IMR-90 (cell line): Measurements from ENCODE around the gene CFAP126. TPM values are rescaled to one million over a fixed set of nuclear protein-coding genes. Genes with fewer than 3 reads are reported as not detected.
"Not testable (repeated sequence)": the region's sequence is repeated elsewhere in the genome, so short reads cannot be mapped to it uniquely, and the experiment has no call there.

ENCODE experiments used
- ATAC-seq: fragments of 200-7000 bp; cut with Tn5 transposase; 2 replicates; pipeline ENCODE4 v1.9.1; 2020; ENCODE audit warnings: low read depth, mild to moderate bottlenecking, moderate library complexity
- BruUV-seq: library from RNA; stranded (reverse); fragments of 400-500 nt; replicated peaks from 2 replicates; lab custom pipeline; 2021; lab: Mats Ljungman, UMichigan
- CTCF ChIA-PET: fragments of 300-600 bp; formaldehyde crosslinking; extraction: SDS; loops from one replicate; lab custom pipeline; 2021; ENCODE audit warnings: antibody characterized with exemption; lab: Yijun Ruan, JAX
- POLR2A ChIA-PET: fragments of 300-600 bp; sonication (Branson Sonifier 250); formaldehyde crosslinking; loops from one replicate; lab custom pipeline; 2022; ENCODE audit warnings: antibody characterized with exemption; ENCODE audit not compliant: unreplicated experiment; lab: Charles Lee
- DNase-seq: peaks from one replicate; pipeline ENCODE4 v3.0.0; 2013
- H2AFZ ChIP-seq: replicated peaks from 2 replicates; pipeline ENCODE3; 2013; ENCODE audit warnings: low read length, mild to moderate bottlenecking; ENCODE audit not compliant: poor library complexity
- H2AK5ac ChIP-seq: 2 replicates; pipeline ENCODE4 v1.6.1; 2013; ENCODE audit warnings: low read depth, low read length, inconsistent platforms
- H2AK9ac ChIP-seq: replicated peaks from 2 replicates; pipeline ENCODE3; 2013; ENCODE audit warnings: mild to moderate bottlenecking, low read depth, low read length, moderate library complexity; ENCODE audit not compliant: poor library complexity
- H2BK120ac ChIP-seq: 2 replicates; pipeline ENCODE4 v1.6.1; 2013; ENCODE audit warnings: low read depth, low read length, inconsistent platforms
- H2BK15ac ChIP-seq: 3 replicates; pipeline ENCODE4 v1.6.1; 2013; ENCODE audit warnings: low read depth, low read length, inconsistent platforms
- H2BK20ac ChIP-seq: 2 replicates; pipeline ENCODE4 v1.6.1; 2013; ENCODE audit warnings: low read depth, mild to moderate bottlenecking, inconsistent platforms, low read length, moderate library complexity
- H2BK5ac ChIP-seq: 2 replicates; pipeline ENCODE4 v1.6.1; 2013; ENCODE audit warnings: mild to moderate bottlenecking, low read depth, low read length, inconsistent platforms; ENCODE audit not compliant: poor library complexity, severe bottlenecking
- H3K14ac ChIP-seq: replicated peaks from 2 replicates; pipeline ENCODE4 v1.6.1; 2013; ENCODE audit warnings: low read depth, low read length, inconsistent platforms
- H3K18ac ChIP-seq: 2 replicates; pipeline ENCODE4 v1.6.1; 2013; ENCODE audit warnings: low read depth, low read length, control low read depth
- H3K23ac ChIP-seq: 2 replicates; pipeline ENCODE4 v1.6.1; 2013; ENCODE audit warnings: low read depth, low read length, inconsistent platforms
- H3K27ac ChIP-seq: 2 replicates; pipeline ENCODE4 v1.5.1; 2013; ENCODE audit warnings: mild to moderate bottlenecking, control low read depth, low read length; ENCODE audit not compliant: insufficient read depth
- H3K27me3 ChIP-seq: 2 replicates; pipeline ENCODE4 v1.6.1; 2013; ENCODE audit warnings: low read length; ENCODE audit not compliant: control insufficient read depth, insufficient read depth
- H3K36me3 ChIP-seq: 2 replicates; pipeline ENCODE4 v1.6.1; 2013; ENCODE audit warnings: low read length, mixed read lengths; ENCODE audit not compliant: control insufficient read depth, insufficient read depth
- H3K4ac ChIP-seq: 2 replicates; pipeline ENCODE4 v1.6.1; 2013; ENCODE audit warnings: low read depth, low read length, inconsistent platforms
- H3K4me1 ChIP-seq: 2 replicates; pipeline ENCODE4 v1.6.1; 2013; ENCODE audit warnings: low read length, mixed read lengths; ENCODE audit not compliant: control insufficient read depth, insufficient read depth
- H3K4me2 ChIP-seq: 2 replicates; pipeline ENCODE4 v1.6.1; 2013; ENCODE audit warnings: low read depth, mild to moderate bottlenecking, control low read depth, low read length, moderate library complexity
- H3K4me3 ChIP-seq: 2 replicates; pipeline ENCODE4 v1.5.1; 2013; ENCODE audit warnings: low read depth, mild to moderate bottlenecking, control low read depth, low read length, moderate library complexity; ENCODE audit not compliant: insufficient read depth
- H3K56ac ChIP-seq: 2 replicates; pipeline ENCODE4 v1.6.1; 2013; ENCODE audit warnings: low read length, inconsistent platforms; ENCODE audit not compliant: insufficient read depth; ENCODE audit errors: extremely low read depth
- H3K79me1 ChIP-seq, 2 experiments: 2 replicates each; pipeline ENCODE4 v1.6.1; 2013; ENCODE audit warnings: low read length in 2 of 2, inconsistent platforms in 1 of 2, low read depth in 1 of 2
- H3K9ac ChIP-seq: 2 replicates; pipeline ENCODE4 v1.6.1; 2013; ENCODE audit warnings: low read depth, low read length, control low read depth
- H3K9me1 ChIP-seq: 2 replicates; pipeline ENCODE4 v1.6.1; 2013; ENCODE audit warnings: low read length, inconsistent platforms; ENCODE audit not compliant: insufficient read depth
- H3K9me3 ChIP-seq: 2 replicates; pipeline ENCODE4 v1.6.1; 2013; ENCODE audit warnings: low read length; ENCODE audit not compliant: control insufficient read depth, insufficient read depth
- H4K20me1 ChIP-seq: 2 replicates; pipeline ENCODE4 v1.6.1; 2013; ENCODE audit warnings: low read length, inconsistent platforms; ENCODE audit not compliant: insufficient read depth
- H4K5ac ChIP-seq: 2 replicates; pipeline ENCODE4 v1.6.1; 2013; ENCODE audit warnings: mild to moderate bottlenecking, low read depth, low read length, control low read depth
- H4K8ac ChIP-seq, 2 experiments: 2 replicates each; pipeline ENCODE4 v1.6.1; 2013; ENCODE audit warnings: low read depth in 2 of 2, low read length in 2 of 2, control low read depth in 1 of 2, inconsistent platforms in 1 of 2
- H4K91ac ChIP-seq: 2 replicates; pipeline ENCODE4 v1.6.1; 2013; ENCODE audit warnings: low read depth, low read length, inconsistent platforms; ENCODE audit not compliant: insufficient read depth
- WGBS, 2 experiments: methylation state at CpG; one replicate each; pipeline versions ENCODE4 v1.1.5 to v1.1.7; 2013; ENCODE audit warnings: missing lambda C conversion rate in 2 of 2; ENCODE audit not compliant: insufficient read length in 1 of 2; ENCODE audit errors: extremely low coverage in 2 of 2; 5-methylcytosine and 5-hydroxymethylcytosine counted together
- dilution Hi-C: fragments of 300-500 bp; cut with HindIII; formaldehyde crosslinking; loops from one replicate; pipeline ENCODE4 v1.14.3; 2018; ENCODE audit warnings: low sequenced_read_pairs; ENCODE audit not compliant: unreplicated experiment
- in situ Hi-C: fragments of 300-500 bp; cut with MboI; formaldehyde crosslinking; loops from 3 replicates; pipeline ENCODE4 v1.14.3; 2019; ENCODE audit warnings: low sequenced_read_pairs, inconsistent platforms, mixed read lengths
- intact Hi-C: fragments of 100-400 bp; cut with micrococcal nuclease; formaldehyde crosslinking; loops from 2 replicates; pipeline ENCODE4 v1.10.0; 2022
- polyA plus RNA-seq, 3 experiments: library from polyadenylated mRNA; depleted of rRNA; stranded (reverse); fragments of >200 nt; gene quantifications; 2 replicates each; pipeline ENCODE4 v1.2.3, GENCODE V29; 2012; ENCODE audit warnings: low replicate concordance in 1 of 3
- total RNA-seq: library from RNA; depleted of rRNA; stranded (reverse); fragments of >200 nt; gene quantifications from 2 replicates; pipeline ENCODE4 v1.2.3, GENCODE V29; 2012

The CFAP126 gene
- total and polyA plus RNA-seq, 2 of the 4 experiments (the other 2 are of a cell fraction) = not detected

GRCh38 chr1:161397038-161397437 lies 29.4 kb upstream of the CFAP126 start:
- H4K5ac ChIP-seq, H2AK5ac ChIP-seq, H3K4ac ChIP-seq, ATAC-seq, dilution Hi-C loops, H3K23ac ChIP-seq, H2AK9ac ChIP-seq, H3K9me3 ChIP-seq, H3K27ac ChIP-seq, H3K14ac ChIP-seq, H4K91ac ChIP-seq, H3K9ac ChIP-seq, H3K79me1 ChIP-seq, intact Hi-C loops, H3K4me3 ChIP-seq, POLR2A ChIA-PET, H3K27me3 ChIP-seq, H4K20me1 ChIP-seq, H3K18ac ChIP-seq, H3K56ac ChIP-seq, H2BK5ac ChIP-seq, BruUV-seq, H2BK20ac ChIP-seq, H2BK15ac ChIP-seq, in situ Hi-C loops, H3K4me1 ChIP-seq, H3K36me3 ChIP-seq, DNase-seq, H3K9me1 ChIP-seq, H2AFZ ChIP-seq, H3K4me2 ChIP-seq, H2BK120ac ChIP-seq, H4K8ac ChIP-seq: not testable (repeated sequence)
- no CpG with 5 or more reads among the region's 8 CpGs for WGBS, 2 experiments
- CTCF ChIA-PET = interaction anchor here (0.7 kb wide), 1 partner anchor 1364 kb away, joined by 3 read pairs; no protein-coding TSS in a partner anchor
